IMR-90 (cell line): ENCODE results near the gene ARSB. TPM values are rescaled to one million over a fixed set of nuclear protein-coding genes. Genes with fewer than 3 reads are reported as not detected.

Experiments
- ATAC-seq: fragments of 200-7000 bp; cut with Tn5 transposase; 2 replicates; pipeline ENCODE4 v1.9.1; 2020; ENCODE audit warnings: low read depth, mild to moderate bottlenecking, moderate library complexity
- BruUV-seq: library from RNA; stranded (reverse); fragments of 400-500 nt; replicated peaks from 2 replicates; lab custom pipeline; 2021; lab: Mats Ljungman, UMichigan
- CTCF ChIA-PET: fragments of 300-600 bp; formaldehyde crosslinking; extraction: SDS; loops from one replicate; lab custom pipeline; 2021; ENCODE audit warnings: antibody characterized with exemption; lab: Yijun Ruan, JAX
- POLR2A ChIA-PET: fragments of 300-600 bp; sonication (Branson Sonifier 250); formaldehyde crosslinking; loops from one replicate; lab custom pipeline; 2022; ENCODE audit warnings: antibody characterized with exemption; ENCODE audit not compliant: unreplicated experiment; lab: Charles Lee
- DNase-seq: peaks from one replicate; pipeline ENCODE4 v3.0.0; 2013
- H2AFZ ChIP-seq: replicated peaks from 2 replicates; pipeline ENCODE3; 2013; ENCODE audit warnings: low read length, mild to moderate bottlenecking; ENCODE audit not compliant: poor library complexity
- H2AK5ac ChIP-seq: 2 replicates; pipeline ENCODE4 v1.6.1; 2013; ENCODE audit warnings: low read depth, low read length, inconsistent platforms
- H2AK9ac ChIP-seq: replicated peaks from 2 replicates; pipeline ENCODE3; 2013; ENCODE audit warnings: mild to moderate bottlenecking, low read depth, low read length, moderate library complexity; ENCODE audit not compliant: poor library complexity
- H2BK120ac ChIP-seq: 2 replicates; pipeline ENCODE4 v1.6.1; 2013; ENCODE audit warnings: low read depth, low read length, inconsistent platforms
- H2BK15ac ChIP-seq: 3 replicates; pipeline ENCODE4 v1.6.1; 2013; ENCODE audit warnings: low read depth, low read length, inconsistent platforms
- H2BK20ac ChIP-seq: 2 replicates; pipeline ENCODE4 v1.6.1; 2013; ENCODE audit warnings: low read depth, mild to moderate bottlenecking, inconsistent platforms, low read length, moderate library complexity
- H2BK5ac ChIP-seq: 2 replicates; pipeline ENCODE4 v1.6.1; 2013; ENCODE audit warnings: mild to moderate bottlenecking, low read depth, low read length, inconsistent platforms; ENCODE audit not compliant: poor library complexity, severe bottlenecking
- H3K14ac ChIP-seq: replicated peaks from 2 replicates; pipeline ENCODE4 v1.6.1; 2013; ENCODE audit warnings: low read depth, low read length, inconsistent platforms
- H3K18ac ChIP-seq: 2 replicates; pipeline ENCODE4 v1.6.1; 2013; ENCODE audit warnings: low read depth, low read length, control low read depth
- H3K23ac ChIP-seq: 2 replicates; pipeline ENCODE4 v1.6.1; 2013; ENCODE audit warnings: low read depth, low read length, inconsistent platforms
- H3K27ac ChIP-seq: 2 replicates; pipeline ENCODE4 v1.5.1; 2013; ENCODE audit warnings: mild to moderate bottlenecking, control low read depth, low read length; ENCODE audit not compliant: insufficient read depth
- H3K27me3 ChIP-seq: 2 replicates; pipeline ENCODE4 v1.6.1; 2013; ENCODE audit warnings: low read length; ENCODE audit not compliant: control insufficient read depth, insufficient read depth
- H3K36me3 ChIP-seq: 2 replicates; pipeline ENCODE4 v1.6.1; 2013; ENCODE audit warnings: low read length, mixed read lengths; ENCODE audit not compliant: control insufficient read depth, insufficient read depth
- H3K4ac ChIP-seq: 2 replicates; pipeline ENCODE4 v1.6.1; 2013; ENCODE audit warnings: low read depth, low read length, inconsistent platforms
- H3K4me1 ChIP-seq: 2 replicates; pipeline ENCODE4 v1.6.1; 2013; ENCODE audit warnings: low read length, mixed read lengths; ENCODE audit not compliant: control insufficient read depth, insufficient read depth
- H3K4me2 ChIP-seq: 2 replicates; pipeline ENCODE4 v1.6.1; 2013; ENCODE audit warnings: low read depth, mild to moderate bottlenecking, control low read depth, low read length, moderate library complexity
- H3K4me3 ChIP-seq: 2 replicates; pipeline ENCODE4 v1.5.1; 2013; ENCODE audit warnings: low read depth, mild to moderate bottlenecking, control low read depth, low read length, moderate library complexity; ENCODE audit not compliant: insufficient read depth
- H3K56ac ChIP-seq: 2 replicates; pipeline ENCODE4 v1.6.1; 2013; ENCODE audit warnings: low read length, inconsistent platforms; ENCODE audit not compliant: insufficient read depth; ENCODE audit errors: extremely low read depth
- H3K79me1 ChIP-seq, 2 experiments: 2 replicates each; pipeline ENCODE4 v1.6.1; 2013; ENCODE audit warnings: low read length in 2 of 2, inconsistent platforms in 1 of 2, low read depth in 1 of 2
- H3K9ac ChIP-seq: 2 replicates; pipeline ENCODE4 v1.6.1; 2013; ENCODE audit warnings: low read depth, low read length, control low read depth
- H3K9me1 ChIP-seq: 2 replicates; pipeline ENCODE4 v1.6.1; 2013; ENCODE audit warnings: low read length, inconsistent platforms; ENCODE audit not compliant: insufficient read depth
- H3K9me3 ChIP-seq: 2 replicates; pipeline ENCODE4 v1.6.1; 2013; ENCODE audit warnings: low read length; ENCODE audit not compliant: control insufficient read depth, insufficient read depth
- H4K20me1 ChIP-seq: 2 replicates; pipeline ENCODE4 v1.6.1; 2013; ENCODE audit warnings: low read length, inconsistent platforms; ENCODE audit not compliant: insufficient read depth
- H4K5ac ChIP-seq: 2 replicates; pipeline ENCODE4 v1.6.1; 2013; ENCODE audit warnings: mild to moderate bottlenecking, low read depth, low read length, control low read depth
- H4K8ac ChIP-seq, 2 experiments: 2 replicates each; pipeline ENCODE4 v1.6.1; 2013; ENCODE audit warnings: low read depth in 2 of 2, low read length in 2 of 2, control low read depth in 1 of 2, inconsistent platforms in 1 of 2
- H4K91ac ChIP-seq: 2 replicates; pipeline ENCODE4 v1.6.1; 2013; ENCODE audit warnings: low read depth, low read length, inconsistent platforms; ENCODE audit not compliant: insufficient read depth
- MAFK ChIP-seq: IDR thresholded peaks from 2 replicates; pipeline ENCODE4 v1.6.1; 2012; ENCODE audit warnings: low read depth, low read length, improper control_type of control experiment
- NFE2L2 ChIP-seq: fragments of 150-350 bp; IDR thresholded peaks from 2 replicates; pipeline ENCODE4 v1.6.1; 2016; ENCODE audit warnings: low read depth, mild to moderate bottlenecking, low read length
- POLR2A ChIP-seq: IDR thresholded peaks from 2 replicates; pipeline ENCODE4 v1.6.1; 2012; ENCODE audit warnings: mild to moderate bottlenecking, low read depth, low read length
- RCOR1 ChIP-seq: IDR thresholded peaks from 2 replicates; pipeline ENCODE4 v1.6.1; 2012; ENCODE audit warnings: mild to moderate bottlenecking, low read length, improper control_type of control experiment; ENCODE audit not compliant: insufficient replicate concordance
- SMC3 ChIP-seq: fragments of 150-350 bp; IDR thresholded peaks from 2 replicates; pipeline ENCODE4 v1.6.1; 2016; ENCODE audit warnings: low read depth, mild to moderate bottlenecking, antibody characterized with exemption, low read length, moderate library complexity
- USF2 ChIP-seq: fragments of 150-350 bp; IDR thresholded peaks from 2 replicates; pipeline ENCODE4 v1.6.1; 2017; ENCODE audit warnings: mild to moderate bottlenecking, antibody characterized with exemption, low read length, low read depth
- WGBS, 2 experiments: methylation state at CpG; one replicate each; pipeline versions ENCODE4 v1.1.5 to v1.1.7; 2013; ENCODE audit warnings: missing lambda C conversion rate in 2 of 2; ENCODE audit not compliant: insufficient read length in 1 of 2; ENCODE audit errors: extremely low coverage in 2 of 2; 5-methylcytosine and 5-hydroxymethylcytosine counted together
- dilution Hi-C: fragments of 300-500 bp; cut with HindIII; formaldehyde crosslinking; loops from one replicate; pipeline ENCODE4 v1.14.3; 2018; ENCODE audit warnings: low sequenced_read_pairs; ENCODE audit not compliant: unreplicated experiment
- in situ Hi-C: fragments of 300-500 bp; cut with MboI; formaldehyde crosslinking; loops from 3 replicates; pipeline ENCODE4 v1.14.3; 2019; ENCODE audit warnings: low sequenced_read_pairs, inconsistent platforms, mixed read lengths
- intact Hi-C: fragments of 100-400 bp; cut with micrococcal nuclease; formaldehyde crosslinking; loops from 2 replicates; pipeline ENCODE4 v1.10.0; 2022
- polyA plus RNA-seq, 3 experiments: library from polyadenylated mRNA; depleted of rRNA; stranded (reverse); fragments of >200 nt; gene quantifications; 2 replicates each; pipeline ENCODE4 v1.2.3, GENCODE V29; 2012; ENCODE audit warnings: low replicate concordance in 1 of 3
- total RNA-seq: library from RNA; depleted of rRNA; stranded (reverse); fragments of >200 nt; gene quantifications from 2 replicates; pipeline ENCODE4 v1.2.3, GENCODE V29; 2012
- TF ChIP-seq, protein P1 (sequence below): conservative IDR thresholded peaks from 2 replicates; pipeline ENCODE4 v1.5.1; 2012; ENCODE audit warnings: mild to moderate bottlenecking, low read depth, low read length, improper control_type of control experiment

ARSB gene
- total and polyA plus RNA-seq, 2 of the 4 experiments (the other 2 are of a cell fraction): 16.0 to 16.3 TPM

DNA sequence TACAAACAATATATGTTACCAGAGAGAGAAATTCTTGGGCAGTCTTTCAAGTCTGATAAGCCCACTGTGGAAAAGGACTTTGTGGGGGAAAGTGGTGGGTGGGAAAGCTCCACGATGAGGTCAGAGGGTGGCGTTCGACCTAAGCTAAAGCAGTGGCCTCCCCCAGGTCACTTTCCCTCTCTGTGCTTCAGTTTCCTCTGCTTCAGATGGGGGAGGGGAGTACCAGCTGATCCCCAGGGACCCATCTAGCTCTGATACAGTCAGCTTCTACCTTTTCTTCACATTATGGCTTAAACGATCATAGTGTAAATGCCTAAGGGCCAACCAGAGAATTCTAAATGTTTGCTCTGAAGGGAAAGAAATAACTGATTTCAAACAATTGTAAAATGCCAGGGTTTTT, 36.6 kb upstream of the ARSB start:
- TF ChIP-seq SMC3 (no peak), POLR2A (no peak), RCOR1 (no peak), MAFK (no peak), USF2 (no peak), NFE2L2 (no peak)
- TF ChIP-seq, protein P1, sequence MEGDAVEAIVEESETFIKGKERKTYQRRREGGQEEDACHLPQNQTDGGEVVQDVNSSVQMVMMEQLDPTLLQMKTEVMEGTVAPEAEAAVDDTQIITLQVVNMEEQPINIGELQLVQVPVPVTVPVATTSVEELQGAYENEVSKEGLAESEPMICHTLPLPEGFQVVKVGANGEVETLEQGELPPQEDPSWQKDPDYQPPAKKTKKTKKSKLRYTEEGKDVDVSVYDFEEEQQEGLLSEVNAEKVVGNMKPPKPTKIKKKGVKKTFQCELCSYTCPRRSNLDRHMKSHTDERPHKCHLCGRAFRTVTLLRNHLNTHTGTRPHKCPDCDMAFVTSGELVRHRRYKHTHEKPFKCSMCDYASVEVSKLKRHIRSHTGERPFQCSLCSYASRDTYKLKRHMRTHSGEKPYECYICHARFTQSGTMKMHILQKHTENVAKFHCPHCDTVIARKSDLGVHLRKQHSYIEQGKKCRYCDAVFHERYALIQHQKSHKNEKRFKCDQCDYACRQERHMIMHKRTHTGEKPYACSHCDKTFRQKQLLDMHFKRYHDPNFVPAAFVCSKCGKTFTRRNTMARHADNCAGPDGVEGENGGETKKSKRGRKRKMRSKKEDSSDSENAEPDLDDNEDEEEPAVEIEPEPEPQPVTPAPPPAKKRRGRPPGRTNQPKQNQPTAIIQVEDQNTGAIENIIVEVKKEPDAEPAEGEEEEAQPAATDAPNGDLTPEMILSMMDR: no peak
- intact Hi-C loops: loop anchor here (1.0 to 10.0 kb wide), 6 partner anchors 39 to 1847 kb away; partner anchors contain the start of genes JMY and TENT2
- H2BK120ac ChIP-seq: peak overlapping the region; percentile 81
- no peaks in the 10 kb centered on the region for H3K9me3 ChIP-seq
- ATAC-seq (no peak), DNase-seq (no peak)
- H2BK15ac ChIP-seq: peak overlapping the region; percentile 48; the same call in 2 of the 3 replicates
- no peak overlapping the region for H3K4me2 ChIP-seq
- H3K18ac ChIP-seq: peak overlapping the region; percentile 90
- dilution Hi-C loops: no loop called here
- H3K4ac ChIP-seq: peak overlapping the region; percentile 82
- ChIA-PET CTCF (interaction anchor here (0.6 to 9.5 kb wide), 8 partner anchors 13 to 1062 kb away, joined by 3 to 115 read pairs (median 4); no protein-coding TSS in a partner anchor), POLR2A (no interaction called here)
- no peak overlapping the region for H3K4me3 ChIP-seq
- H3K79me1 ChIP-seq: no peaks in the 10 kb centered on the region
- H4K20me1 ChIP-seq: no peaks in the 10 kb centered on the region
- no peak overlapping the region for H3K27ac ChIP-seq
- peak overlapping the region; percentile 47; the same call in 1 of the 2 replicates for H3K14ac ChIP-seq
- H3K27me3 ChIP-seq: peaks cover 4% of the 10 kb centered on the region
- peak overlapping the region; percentile 71 to 89 for H4K8ac ChIP-seq
- H3K9ac ChIP-seq: no peak overlapping the region
- no TSS peak for BruUV-seq
- no peak overlapping the region for H2AK9ac ChIP-seq
- H4K5ac ChIP-seq: peak overlapping the region; percentile 88
- WGBS, 2 experiments: no CpG with 5 or more reads among the region's 4 CpGs
- no peak overlapping the region for H3K56ac ChIP-seq
- in situ Hi-C loops: loop anchor here (10.0 kb wide), 1 partner anchor 443 kb away; no protein-coding TSS in a partner anchor
- H3K36me3 ChIP-seq: no peaks in the 10 kb centered on the region
- peaks cover 5% of the 10 kb centered on the region for H3K9me1 ChIP-seq
- H2BK20ac ChIP-seq: peak overlapping the region; percentile 93
- peak overlapping the region; percentile 32 for H2AK5ac ChIP-seq
- peak overlapping the region; percentile 65 for H4K91ac ChIP-seq
- peak overlapping the region; percentile 91 for H2BK5ac ChIP-seq
- peak overlapping the region; percentile 69 for H2AFZ ChIP-seq
- H3K23ac ChIP-seq: peak overlapping the region; percentile 44; the same call in 1 of the 2 replicates
- peaks cover 5% of the 10 kb centered on the region for H3K4me1 ChIP-seq
